Cardiac fibroblast (primary cell): ENCODE measurements around the gene PLCB3.

Source experiments
- DNase-seq, 2 donors: peaks; one replicate each; pipeline versions ENCODE4 v3.0.0 to v3.0.0-alpha.2; 2010; ENCODE audit warnings: low read depth in 2 of 2
- H3K4me3 ChIP-seq, 2 donors: replicated peaks in 1 of 2; 1 replicate in 1 of 2; 2 replicates in 1 of 2; pipeline ENCODE4 v1.5.1; 2011; ENCODE audit warnings: low read depth in 2 of 2, low read length in 2 of 2, mild to moderate bottlenecking in 2 of 2, moderate library complexity in 1 of 2
- TF ChIP-seq, protein P1 (sequence below): IDR thresholded peaks from one replicate; pipeline ENCODE4 v1.5.1; 2011; ENCODE audit warnings: low read depth, mild to moderate bottlenecking, low read length, inconsistent platforms

PLCB3 gene

DNA sequence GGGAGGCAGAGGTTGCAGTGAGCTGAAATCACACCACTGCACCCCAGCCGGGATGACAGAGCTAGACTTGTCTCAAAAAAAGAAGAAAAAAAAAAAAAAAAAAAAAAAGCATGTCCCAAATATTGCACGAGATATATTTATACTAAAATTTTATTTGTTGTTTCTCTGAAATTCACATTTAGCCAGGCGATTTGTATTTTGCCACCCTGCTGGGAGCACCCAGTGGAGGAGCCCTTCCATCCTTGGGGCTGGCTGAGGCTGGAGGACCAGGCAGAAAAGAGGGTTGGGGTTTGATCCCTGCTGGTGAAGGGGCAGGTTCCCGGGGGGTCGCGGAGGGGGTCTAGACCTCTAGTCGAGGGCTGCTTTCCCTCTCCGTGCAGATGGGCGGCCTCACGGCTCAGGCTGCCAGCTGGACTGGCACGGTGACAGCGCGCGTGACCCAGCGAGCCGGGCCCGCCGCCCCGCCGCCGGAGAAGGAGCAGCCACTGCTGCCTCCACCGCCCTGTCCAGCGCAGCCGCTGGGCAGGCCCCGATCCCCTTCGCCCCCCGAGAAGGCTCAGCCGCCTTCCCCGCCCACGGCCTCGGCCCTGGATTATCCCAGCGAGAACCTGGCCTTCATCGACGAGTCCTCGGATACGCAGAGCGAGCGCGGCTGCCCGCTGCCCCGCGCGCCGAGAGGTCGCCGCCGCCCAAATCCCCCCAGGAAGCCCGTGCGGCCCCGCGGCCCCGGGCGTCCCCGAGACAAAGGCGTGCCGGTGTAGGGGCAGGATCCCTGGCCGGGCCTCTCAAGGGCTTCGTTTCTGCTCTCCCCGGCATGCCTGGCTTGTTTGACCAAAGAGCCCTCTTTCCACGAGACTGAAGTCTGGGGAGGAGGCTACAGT is 47.9 kb downstream of the PLCB3 start:
- TF ChIP-seq, protein P1, sequence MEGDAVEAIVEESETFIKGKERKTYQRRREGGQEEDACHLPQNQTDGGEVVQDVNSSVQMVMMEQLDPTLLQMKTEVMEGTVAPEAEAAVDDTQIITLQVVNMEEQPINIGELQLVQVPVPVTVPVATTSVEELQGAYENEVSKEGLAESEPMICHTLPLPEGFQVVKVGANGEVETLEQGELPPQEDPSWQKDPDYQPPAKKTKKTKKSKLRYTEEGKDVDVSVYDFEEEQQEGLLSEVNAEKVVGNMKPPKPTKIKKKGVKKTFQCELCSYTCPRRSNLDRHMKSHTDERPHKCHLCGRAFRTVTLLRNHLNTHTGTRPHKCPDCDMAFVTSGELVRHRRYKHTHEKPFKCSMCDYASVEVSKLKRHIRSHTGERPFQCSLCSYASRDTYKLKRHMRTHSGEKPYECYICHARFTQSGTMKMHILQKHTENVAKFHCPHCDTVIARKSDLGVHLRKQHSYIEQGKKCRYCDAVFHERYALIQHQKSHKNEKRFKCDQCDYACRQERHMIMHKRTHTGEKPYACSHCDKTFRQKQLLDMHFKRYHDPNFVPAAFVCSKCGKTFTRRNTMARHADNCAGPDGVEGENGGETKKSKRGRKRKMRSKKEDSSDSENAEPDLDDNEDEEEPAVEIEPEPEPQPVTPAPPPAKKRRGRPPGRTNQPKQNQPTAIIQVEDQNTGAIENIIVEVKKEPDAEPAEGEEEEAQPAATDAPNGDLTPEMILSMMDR: no peak
- peak overlapping the region in 1 of 2 donors; percentile 21 for H3K4me3 ChIP-seq
- peak in 1 of 2 donors; percentile 41 for DNase-seq

DNA sequence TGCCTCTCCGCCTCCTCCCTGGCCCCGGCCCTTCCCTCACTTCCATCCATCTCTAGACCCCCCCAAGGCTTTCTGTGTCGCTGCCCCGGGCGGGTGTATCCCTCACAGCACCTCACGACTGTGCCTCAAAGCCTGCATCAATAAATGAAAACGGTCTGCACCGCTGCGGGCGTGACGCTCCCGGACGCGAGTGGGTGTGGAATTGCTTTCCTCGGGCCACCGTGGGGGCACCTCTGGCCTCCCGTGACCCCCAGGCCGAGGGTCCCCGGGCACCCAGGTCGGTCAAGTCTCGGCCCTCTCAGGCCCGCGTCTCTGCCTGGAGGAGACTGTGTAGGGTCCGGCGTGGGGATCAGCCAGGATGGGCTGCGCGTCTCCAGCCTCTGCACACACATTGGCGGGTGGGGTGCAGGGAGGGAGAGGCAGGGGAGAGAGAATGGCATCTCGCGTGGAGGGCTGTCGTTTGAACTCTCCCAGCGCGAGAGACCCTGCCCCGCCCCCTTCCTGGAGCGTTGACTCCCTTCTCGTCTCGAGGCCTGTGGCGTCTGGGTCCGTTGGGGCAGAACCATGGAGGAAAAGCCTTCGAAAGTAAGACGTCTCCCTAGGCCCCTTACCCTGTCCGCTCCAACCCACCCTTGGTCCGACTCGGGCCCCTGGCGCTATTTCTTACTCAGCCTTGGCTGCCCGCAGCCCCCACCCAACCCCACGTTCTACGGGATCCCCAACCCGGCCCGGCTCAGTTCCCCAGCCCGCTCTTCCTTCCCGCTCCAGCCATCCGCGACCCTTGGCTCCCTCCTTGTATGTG is 48.7 kb downstream of the PLCB3 start, which contains the start of gene CATSPERZ:
TSS of gene CATSPERZ (plus strand) at position 512 of the 802 bp plus-strand sequence. CDS start at position 565, 53 bp downstream.
- DNase-seq: no peak
- peak within 1 kb of the TSS; percentile 15 to 33 for H3K4me3 ChIP-seq
- TF ChIP-seq, protein P1: no peak

DNA sequence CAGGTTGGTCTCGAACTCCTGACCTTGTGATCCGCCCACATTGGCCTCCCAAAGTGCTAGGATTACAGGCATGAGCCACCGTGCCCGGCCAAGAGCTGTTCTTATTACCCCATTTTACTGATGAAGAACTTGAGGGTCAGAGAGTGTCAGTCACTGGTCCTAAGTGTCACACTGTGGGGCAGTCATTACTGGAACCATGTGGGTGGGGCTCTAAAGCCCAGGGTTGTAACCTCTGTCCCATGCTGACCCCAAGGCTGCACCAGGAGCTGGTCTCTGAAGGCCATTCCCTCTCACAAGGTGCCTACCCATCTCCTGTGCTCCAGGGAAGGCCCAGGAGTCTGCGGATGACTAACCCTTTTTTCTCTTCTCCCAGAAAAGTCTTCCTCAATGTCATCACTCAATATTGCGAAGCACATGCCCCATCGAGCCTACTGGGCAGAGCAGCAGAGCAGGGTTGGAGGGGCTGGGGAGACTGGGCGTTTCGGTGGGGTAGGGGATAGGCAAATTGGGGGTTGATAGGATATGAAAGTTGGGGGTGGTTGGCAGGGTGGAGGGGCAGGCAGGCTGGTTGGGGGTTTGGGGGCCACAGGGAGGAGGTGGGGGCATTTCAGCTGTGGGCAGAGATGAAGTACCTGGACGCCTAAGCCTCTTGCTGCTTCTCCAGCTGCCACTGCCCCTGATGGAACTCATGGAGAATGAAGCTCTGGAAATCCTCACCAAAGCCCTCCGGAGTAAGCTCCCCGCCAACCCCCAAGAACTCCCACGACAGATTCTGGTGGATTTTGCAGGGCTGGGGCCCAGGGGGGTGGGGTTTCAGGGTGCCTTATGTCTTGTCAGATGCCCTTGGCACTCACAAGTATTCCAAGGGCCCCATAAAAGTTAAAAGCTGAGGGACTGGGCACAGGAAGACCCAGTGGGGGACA is 52.0 kb downstream of the PLCB3 start:
- DNase-seq: no peak
- TF ChIP-seq, protein P1: no peak
- no peak overlapping the region for H3K4me3 ChIP-seq

DNA sequence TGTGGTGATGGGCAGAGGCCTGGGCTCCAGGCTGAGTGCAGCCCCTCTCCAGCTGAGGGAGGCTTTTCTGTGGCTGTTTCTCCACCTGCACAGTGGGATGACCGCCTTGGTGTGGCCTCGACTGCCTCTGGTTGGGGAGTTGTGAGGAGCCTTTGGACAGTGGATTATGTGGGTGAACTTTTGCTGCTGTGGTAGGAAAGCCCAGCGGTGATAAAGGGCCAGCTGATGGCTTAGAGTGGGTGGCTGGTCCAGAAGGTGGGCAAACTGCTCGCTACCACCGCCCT is 52.6 kb downstream of the PLCB3 start:
- TF ChIP-seq, protein P1: no peak
- DNase-seq: no peak
- peak overlapping the region; percentile 57 to 63 for H3K4me3 ChIP-seq

DNA sequence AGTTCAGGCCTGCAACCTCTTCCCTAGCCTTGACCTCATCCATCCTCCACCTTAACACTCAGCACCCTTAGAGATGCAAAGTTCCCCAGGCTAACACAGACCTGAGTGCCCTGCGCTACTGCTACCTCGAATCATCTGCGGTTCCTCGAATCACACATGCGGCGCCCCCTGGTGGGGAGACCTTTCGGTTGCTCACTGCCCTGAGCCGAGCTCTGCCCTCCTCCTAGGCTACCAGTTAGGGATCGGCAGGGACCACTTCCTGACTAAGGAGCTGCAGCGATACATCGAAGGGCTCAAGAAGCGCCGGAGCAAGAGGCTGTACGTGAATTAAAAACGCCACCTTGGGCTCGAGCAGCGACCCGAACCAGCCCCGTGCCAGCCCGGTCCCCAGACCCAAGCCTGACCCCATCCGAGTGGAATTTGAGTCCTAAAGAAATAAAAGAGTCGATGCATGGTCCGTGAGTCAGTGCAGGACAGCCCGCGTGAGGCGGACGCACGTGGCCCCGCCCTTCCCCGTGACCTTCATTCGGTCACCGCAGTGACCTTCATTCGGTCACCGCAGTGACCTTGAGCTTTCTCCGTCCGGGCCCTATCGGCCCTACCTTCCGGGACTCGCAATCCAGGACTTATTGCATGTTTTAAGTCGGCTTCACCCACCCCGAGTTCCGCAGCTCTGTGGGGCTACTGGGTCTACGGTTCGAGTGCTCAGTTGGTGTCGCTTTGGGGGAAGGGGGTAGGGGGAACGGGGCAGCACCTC is 53.2 kb downstream of the PLCB3 start:
- peak overlapping the region; percentile 57 to 63 for H3K4me3 ChIP-seq
- peak; percentile 93 for DNase-seq
- TF ChIP-seq, protein P1: peak; percentile 81
